ENCODE measurements around the gene GSTA2. TPM values are rescaled to one million over a fixed set of nuclear protein-coding genes. Genes with fewer than 3 reads are reported as not detected.
A peak's percentile ranks its signal among the peaks of the same experiment; 100 is the strongest.

The GSTA2 gene
- total and polyA plus RNA-seq, 2 of the 13 experiments (the other 11 are each of a cell fraction or from before 2014, with no cell fraction given) = 0.75 to 13.7 TPM

- TF ChIP-seq ZNF552 (CRISPR knock-in tag; IDR thresholded peaks at IDR 0.05; ENCODE audit: borderline replicate concordance) (no peak), ZNF615 (CRISPR knock-in tag; IDR thresholded peaks at IDR 0.05; ENCODE audit: borderline replicate concordance) (no peak), HBP1 (CRISPR knock-in tag; IDR thresholded peaks at IDR 0.05; ENCODE audit: low read depth) (peak; percentile 81), SP2 (CRISPR knock-in tag; IDR thresholded peaks at IDR 0.05) (no peak), ZFP36 (IDR thresholded peaks at IDR 0.05; ENCODE audit: borderline replicate concordance, low read depth, low read length, partially characterized antibody) (peak; percentile 66), NAIF1 (CRISPR knock-in tag; IDR thresholded peaks at IDR 0.05; ENCODE audit: borderline replicate concordance) (0 out of 2 replicates have a peak, but pooled peaks have one; percentile 57), ZNF792 (CRISPR knock-in tag; IDR thresholded peaks at IDR 0.05) (peak; percentile 80), ATF6 (CRISPR knock-in tag; conservative IDR thresholded peaks at IDR 0.05) (0 out of 2 replicates have a peak, but pooled peaks have one; percentile 35), HOXA7 (CRISPR knock-in tag; IDR thresholded peaks at IDR 0.05) (0 out of 2 replicates have a peak, but pooled peaks have one; percentile 72), CERS6 (CRISPR knock-in tag; IDR thresholded peaks at IDR 0.05) (no peak), ZNF33A (CRISPR knock-in tag; IDR thresholded peaks at IDR 0.05; ENCODE audit: borderline replicate concordance) (no peak), ZNF777 (CRISPR knock-in tag; IDR thresholded peaks at IDR 0.05) (0 out of 2 replicates have a peak, but pooled peaks have one; percentile 20), SNAI1 (CRISPR knock-in tag; IDR thresholded peaks at IDR 0.05; ENCODE audit: borderline replicate concordance) (peak; percentile 83; the same call in 1 of the 2 replicates), ZNF879 (CRISPR knock-in tag; IDR thresholded peaks at IDR 0.05) (no peak), ATF7 (IDR thresholded peaks at IDR 0.05) (peak; percentile 55), ATF7 (CRISPR knock-in tag; IDR thresholded peaks at IDR 0.05) (no peak; the same call in 1 of the 2 replicates), FOXO4 (CRISPR knock-in tag; conservative IDR thresholded peaks at IDR 0.05) (no peak), ZNF639 (CRISPR knock-in tag; conservative IDR thresholded peaks at IDR 0.05) (0 out of 2 replicates have a peak, but pooled peaks have one; percentile 46), IRF9 (CRISPR knock-in tag; IDR thresholded peaks at IDR 0.05; ENCODE audit: borderline replicate concordance) (no peak; the same call in 1 of the 2 replicates), FOXJ3 (CRISPR knock-in tag; IDR thresholded peaks at IDR 0.05; ENCODE audit: borderline replicate concordance) (peak; percentile 99), GTF2F1 (IDR thresholded peaks at IDR 0.05; ENCODE audit: low read length) (no peak)
Measured at GRCh38 chr6:52725535-52726192, 37.6 kb downstream of the GSTA2 start (continued).
